ENCODE measurements around the gene ETV5. TPM values are rescaled to one million over a fixed set of nuclear protein-coding genes. Genes with fewer than 3 reads are reported as not detected.

The ETV5 gene
- polyA plus RNA-seq, 4 donors = 23.5 to 33.5 (median 29.2) TPM

DNA sequence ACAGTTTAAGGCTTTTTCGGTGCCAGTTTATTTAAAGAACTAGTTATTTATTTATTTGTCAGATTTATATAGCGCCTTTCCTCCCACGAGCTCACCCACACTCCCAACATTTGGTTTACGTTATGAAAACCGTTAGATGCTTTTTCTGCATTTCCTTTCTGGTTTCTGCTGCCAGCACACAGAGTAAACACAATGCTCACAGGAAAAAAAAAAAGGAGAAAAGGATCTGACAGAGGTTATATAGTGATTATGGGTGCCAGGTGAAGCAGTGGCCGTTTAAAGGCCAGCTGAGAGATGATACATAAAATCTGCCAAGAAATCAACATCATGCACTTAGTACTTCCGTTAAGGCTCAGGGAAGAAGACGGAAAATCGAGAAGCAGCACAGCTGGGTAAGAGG is 37.9 kb downstream of the ETV5 start:
- no peak for DNase-seq (ENCODE audit: low read depth in 4 of 4, low spot score in 2 of 4)

DNA sequence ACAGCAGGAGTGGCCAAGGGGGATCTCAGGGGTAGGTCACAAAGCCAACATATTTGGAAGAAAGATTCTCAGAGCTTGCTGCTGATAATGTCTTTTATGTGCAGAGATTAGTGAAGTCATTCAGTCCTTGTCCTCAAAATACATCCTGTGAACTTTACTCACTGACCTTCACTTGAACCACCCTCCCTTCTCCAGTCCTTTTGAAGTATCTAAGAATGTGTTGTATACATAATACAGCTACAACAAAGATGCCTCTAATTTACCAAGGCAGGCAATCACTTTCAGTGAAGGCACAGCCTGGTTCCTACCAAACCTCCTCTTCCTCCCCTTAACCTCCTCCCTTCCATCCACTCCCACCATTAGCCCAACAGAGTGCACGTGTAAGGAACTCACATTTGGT is 38.3 kb downstream of the ETV5 start:
- no peak for DNase-seq (ENCODE audit: low read depth in 4 of 4, low spot score in 2 of 4)

DNA sequence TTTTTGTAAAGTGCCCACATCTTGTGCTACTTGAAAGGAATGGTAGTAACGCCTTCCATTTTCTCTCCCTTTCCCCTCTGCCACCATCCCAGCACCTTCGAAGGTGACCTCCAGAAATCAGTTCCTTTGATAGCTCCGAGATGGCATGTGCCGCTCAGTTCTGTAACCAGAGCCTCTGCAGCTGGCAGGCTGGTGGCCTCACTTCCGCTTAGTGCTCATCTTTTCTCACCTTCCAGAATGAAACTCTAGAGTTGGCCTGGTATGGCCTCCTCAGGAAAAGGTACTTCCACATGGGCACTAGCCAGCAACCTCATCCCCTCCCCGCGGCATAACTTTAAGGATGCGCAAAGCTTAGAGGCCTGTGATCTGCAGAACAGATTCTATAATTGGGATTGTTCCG is 38.8 kb downstream of the ETV5 start:
- no peak for DNase-seq (ENCODE audit: low read depth in 4 of 4, low spot score in 2 of 4)

DNA sequence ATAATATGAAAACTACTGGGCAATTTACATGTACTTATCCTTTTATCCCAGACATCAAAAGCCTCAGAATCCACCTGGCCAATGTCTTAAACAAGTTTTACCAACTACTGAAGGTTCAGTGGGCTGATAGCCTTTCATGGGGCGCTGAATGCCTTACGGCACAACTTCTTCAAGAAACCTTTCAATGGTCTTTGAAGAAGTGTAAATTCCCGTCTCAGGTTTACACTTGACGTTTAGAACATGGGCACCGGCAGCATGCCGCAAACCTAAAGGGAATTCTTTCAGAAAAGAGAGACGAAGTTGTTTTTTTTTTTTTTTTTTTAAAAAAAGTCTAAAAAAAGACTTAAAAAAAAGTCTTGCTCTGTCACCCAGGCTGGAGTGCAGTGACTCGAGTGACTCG is 39.7 kb downstream of the ETV5 start:
- DNase-seq (ENCODE audit: low read depth in 4 of 4, low spot score in 2 of 4) = no peak

DNA sequence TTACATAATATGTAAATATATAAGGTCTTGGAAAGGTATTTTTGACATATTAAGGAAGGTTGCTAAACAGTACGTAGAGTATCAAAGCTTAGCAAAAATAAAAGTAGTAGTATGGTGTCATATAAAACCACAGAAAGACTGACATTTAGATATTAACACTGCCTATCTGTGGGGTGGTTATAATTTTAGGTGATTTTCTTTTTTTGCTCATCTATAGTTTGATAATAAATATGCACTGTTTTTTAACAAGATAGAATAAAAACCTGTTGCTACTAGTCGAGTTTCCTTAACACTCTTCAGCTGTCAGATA is 40.7 kb downstream of the ETV5 start:
- no peak for DNase-seq (ENCODE audit: low read depth in 4 of 4, low spot score in 2 of 4)

DNA sequence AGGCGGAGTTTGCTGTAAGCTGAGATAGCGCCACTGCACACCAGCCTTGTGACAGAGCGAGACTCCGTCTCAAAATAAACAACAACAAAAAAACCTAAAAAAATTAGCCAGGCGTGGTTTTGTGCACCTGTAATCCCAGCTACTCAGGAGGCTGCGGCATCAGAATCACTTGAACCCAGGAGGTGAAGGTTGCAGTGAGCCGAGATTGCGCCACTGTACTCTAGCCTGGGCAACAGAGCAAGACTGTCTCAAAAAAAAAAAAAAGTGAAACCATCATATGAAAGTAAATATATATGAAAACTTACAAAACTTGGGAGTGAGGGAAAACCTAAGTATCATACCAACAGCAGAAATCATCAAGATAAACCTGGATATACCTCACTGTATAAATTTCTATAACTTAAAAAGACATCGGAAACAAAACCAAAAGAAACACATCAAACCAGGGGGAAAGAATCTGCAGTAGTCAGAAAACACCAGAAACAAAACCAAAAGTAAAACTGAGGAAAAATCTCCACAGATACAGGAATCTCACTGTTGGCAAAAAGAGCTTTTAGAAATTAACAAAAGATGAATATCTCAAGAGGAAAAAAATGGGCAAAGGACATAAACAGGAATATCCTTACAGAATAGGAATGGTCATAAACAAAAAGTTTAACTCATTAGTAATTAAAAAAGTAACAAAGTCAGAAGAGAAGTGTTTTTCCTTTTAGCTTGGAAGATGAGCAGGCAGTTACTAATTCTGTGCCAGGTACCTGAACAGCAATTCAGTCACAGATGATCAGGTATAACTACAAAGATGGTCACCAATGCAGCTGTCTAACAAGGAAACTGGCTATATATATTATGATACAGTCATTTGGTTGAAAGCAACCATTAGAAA is 41.3 kb downstream of the ETV5 start:
- DNase-seq (ENCODE audit: low read depth in 4 of 4, low spot score in 2 of 4) = no peak

DNA sequence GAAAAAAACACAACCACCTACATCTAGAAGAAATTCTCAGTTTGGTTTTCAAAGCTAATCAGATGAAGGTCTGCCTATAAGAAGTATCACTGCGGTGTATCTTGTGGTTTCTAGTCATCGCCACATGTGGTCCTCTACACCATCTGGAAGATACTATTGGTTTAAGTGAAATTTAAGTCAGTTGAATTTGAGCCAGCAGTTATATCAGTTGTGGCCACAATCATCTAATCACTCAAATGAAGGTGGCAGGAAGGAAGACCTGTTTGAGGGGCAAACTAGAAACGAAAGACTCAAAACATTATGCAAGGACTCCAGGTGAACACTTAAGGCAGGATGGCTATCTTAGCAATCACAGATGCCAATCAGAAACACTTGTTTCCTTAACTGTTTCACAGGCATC is 48.7 kb downstream of the ETV5 start:
- DNase-seq (ENCODE audit: low read depth in 4 of 4, low spot score in 2 of 4) = no peak

DNA sequence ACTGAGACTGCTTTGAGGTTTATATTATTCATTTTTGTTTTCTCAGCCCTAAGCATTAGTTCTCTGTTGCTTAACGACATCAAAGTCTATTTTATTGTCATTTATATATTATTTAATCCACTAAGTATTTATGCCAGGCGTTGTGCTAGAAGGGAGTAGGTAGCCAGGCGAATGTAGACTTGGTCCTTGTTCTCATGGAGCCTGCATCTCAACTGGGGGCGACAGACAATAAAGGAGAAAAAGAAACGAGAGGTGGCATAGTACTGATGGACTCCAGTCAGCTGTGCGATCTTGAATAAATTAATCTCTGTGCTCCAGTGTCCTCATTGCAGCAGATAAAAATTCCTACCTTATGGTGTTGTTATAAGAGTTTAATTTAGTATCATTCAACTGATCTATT is 49.7 kb downstream of the ETV5 start:
- DNase-seq (ENCODE audit: low read depth in 4 of 4, low spot score in 2 of 4) = no peak

DNA sequence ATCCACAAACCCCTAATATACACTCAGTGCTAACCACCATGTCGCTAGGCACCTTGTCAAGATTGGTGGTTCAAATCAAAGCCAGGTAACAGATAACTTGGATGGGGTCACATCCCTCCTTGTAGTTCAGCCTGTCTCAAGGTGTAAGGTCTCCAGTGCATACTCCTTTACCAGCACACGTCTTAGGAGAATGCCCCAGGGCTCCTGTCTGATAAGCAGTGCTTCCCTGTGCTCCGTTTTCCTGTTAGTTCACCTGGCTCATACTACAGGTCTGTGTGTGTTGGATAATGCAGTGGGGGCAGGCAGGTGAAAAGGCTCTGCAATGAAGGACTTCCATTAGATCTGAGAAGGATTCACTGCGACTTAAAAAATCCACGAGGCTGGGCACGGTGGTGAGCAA is 50.7 kb downstream of the ETV5 start:
- no peak for DNase-seq (ENCODE audit: low read depth in 4 of 4, low spot score in 2 of 4)

DNA sequence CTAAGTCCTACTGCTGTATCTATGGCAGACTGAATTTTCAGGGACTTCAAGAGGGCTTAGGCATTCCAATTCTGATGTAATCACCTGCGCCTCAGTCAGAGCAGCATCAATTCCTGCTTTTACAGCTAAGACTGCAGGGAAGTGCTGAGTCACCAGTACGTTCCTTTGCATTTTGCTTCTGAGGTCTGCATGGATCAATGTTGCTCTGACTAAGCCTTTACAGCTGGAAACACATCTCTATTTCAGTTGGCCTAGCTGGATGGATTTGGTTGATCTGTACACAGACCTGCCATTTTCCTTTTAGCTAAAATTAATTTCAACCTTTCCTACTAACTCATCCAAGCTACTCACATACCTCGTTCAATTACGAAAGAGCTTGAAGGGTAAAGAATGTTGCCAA is 51.3 kb downstream of the ETV5 start:
- DNase-seq (ENCODE audit: low read depth in 4 of 4, low spot score in 2 of 4) = no peak

DNA sequence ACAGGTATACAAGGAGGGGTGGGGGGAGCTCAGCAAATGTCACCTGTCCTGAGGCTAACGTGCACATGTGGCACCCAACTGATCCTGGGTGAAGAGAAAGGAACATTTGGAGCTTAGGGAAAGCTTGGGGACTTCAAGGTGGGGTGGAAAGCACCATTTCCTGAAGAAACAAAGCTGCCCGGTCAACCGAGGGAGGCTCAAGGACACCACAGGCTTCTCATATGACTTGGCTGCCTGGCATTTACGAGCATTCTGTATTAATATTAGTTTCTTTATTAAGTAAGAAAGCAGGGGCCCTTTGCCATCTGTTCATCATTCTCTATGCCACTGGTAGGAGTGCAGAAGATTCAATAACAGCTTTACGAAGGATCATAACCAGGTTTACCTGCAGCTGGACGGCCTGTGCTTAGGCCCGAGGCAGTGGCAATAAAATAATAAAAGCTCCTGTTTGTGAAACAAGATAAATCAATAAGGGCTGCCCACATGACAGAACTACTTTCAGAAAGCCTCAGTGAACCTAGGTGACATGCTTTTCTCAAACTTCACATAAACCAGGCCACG is 54.0 kb downstream of the ETV5 start:
- no peak for DNase-seq (ENCODE audit: low read depth in 4 of 4, low spot score in 2 of 4)

DNA sequence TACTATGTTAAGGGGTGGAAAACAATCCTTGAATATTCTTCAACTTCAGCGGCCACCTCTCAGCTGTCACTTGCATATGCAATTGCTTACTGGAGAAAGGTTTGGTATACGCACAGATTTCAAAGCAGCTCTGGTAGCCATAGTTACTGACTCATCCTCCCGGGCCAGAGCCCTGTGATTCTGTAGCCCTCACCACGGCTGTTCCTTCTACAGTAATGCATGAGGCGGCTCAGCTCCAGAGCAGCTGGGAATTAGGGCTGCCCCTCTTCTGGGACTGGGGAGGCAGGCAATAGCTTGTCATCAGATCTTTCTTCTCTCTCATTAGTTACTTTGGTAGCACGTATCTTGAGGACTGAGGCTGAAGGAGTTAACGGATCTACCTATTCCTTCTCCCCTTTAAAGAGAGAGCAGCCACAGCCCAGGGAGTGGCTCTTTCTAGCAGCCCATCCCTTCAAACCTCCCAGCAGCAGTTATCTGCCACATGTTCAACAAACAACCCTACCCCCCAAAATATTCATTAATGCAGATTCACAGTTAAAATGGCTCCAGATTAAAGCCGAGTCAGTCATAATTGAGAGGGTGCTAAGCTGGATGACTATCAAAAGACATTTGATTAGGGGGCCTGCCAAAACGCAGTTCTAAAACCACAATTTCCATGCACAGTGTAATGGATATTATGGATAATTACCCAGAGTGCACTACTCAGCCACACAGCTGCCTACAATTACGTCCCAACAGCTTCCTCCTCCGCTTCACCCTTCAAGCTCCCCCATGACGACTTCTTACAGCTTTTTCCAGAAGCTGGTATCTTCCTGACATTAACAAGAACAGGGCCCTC is 54.7 kb downstream of the ETV5 start:
- no peak for DNase-seq (ENCODE audit: low read depth in 4 of 4, low spot score in 2 of 4)

DNA sequence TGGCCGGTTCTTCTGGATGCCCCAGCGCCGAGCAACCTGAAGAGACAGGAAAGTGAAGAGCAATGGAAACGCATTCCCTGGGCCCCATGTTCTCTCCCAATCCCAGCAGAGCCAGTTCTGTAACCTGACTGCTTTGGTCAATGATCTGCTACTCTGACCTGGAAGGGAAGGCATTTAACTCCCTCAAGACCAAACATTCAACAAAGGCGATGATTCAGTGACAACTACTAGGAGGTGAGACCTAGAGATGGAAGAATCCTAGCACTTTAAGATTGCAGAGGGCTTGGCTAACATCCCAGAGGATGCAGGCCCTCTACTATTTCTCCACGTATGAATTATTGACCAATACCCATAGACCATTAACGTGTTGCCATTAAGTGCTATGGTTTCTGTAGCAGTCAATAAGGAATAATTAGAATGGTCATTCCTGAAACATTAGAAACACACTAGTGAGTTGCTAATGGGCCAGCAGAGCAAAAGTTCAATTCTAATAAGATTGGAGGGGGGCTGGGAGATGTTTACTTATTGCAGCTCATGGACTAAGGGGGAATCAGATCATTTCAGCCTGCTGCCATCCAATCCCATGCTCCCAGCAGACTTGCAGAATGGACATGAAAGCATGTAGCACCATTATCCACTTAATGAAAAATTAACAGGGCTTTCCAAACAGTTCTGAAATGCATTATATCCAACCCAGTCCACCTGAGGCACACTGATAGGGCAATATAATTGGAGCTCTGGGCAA is 56.6 kb downstream of the ETV5 start:
- DNase-seq (ENCODE audit: low read depth in 4 of 4, low spot score in 2 of 4) = no peak

DNA sequence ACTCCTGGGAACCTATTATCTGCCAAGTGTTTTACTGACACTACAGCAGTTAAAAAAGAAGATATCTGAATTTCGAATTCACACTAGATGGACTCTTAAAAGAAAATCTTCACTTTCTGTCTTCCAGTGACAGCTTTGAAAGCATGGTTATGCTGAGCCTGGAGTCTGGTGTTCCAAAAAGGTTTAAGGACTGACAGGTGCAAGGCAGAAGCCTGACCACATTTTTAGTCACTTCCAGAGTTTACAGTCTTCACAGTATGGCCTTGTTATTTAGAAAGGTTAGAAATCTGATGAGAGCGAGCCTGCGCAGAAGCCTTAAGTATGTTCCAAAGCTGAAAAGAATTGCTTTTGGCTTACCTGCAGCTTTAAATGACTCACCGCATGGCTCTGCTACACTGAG is 59.9 kb downstream of the ETV5 start:
- DNase-seq (ENCODE audit: low read depth in 4 of 4, low spot score in 2 of 4) = no peak

DNA sequence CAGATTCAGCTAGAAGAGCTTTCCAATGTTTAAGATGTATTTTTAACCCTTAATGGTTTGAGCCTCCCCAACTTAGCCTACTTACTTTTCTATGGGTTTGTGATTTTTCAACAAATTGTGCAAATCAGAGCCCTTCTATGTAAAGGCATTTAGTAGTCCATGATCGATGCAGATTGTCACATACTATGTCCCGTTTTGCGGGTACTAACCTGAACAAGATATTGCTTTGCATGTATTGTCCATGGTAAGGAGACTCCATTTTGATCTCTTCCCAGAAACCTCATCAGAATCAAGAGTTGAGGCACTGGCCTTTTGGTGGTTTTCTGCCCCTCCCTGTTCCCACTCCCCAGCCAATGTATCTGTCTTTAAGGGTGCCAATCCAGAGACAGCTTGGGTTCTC is 60.8 kb downstream of the ETV5 start:
- no peak for DNase-seq (ENCODE audit: low read depth in 4 of 4, low spot score in 2 of 4)

DNA sequence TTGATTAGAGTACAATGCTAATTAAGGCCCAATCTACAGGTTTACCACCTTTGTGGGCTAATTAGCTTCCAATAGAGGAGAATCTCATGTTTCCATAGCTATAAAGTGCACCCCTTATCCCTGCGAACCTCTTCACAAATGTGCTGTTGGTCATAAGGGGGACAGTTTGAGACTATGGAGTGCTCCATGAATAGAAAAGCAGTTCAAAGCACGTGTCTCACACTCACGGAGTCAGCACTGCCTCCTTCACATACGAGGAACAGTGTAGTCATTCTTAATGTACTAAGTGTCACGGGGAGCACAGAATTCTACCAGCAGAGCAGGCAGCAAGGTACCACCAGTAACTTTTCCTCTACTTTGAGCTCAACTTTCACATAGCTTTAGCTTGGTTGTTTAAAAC is 62.1 kb downstream of the ETV5 start:
- DNase-seq (ENCODE audit: low read depth in 4 of 4, low spot score in 2 of 4) = no peak

DNA sequence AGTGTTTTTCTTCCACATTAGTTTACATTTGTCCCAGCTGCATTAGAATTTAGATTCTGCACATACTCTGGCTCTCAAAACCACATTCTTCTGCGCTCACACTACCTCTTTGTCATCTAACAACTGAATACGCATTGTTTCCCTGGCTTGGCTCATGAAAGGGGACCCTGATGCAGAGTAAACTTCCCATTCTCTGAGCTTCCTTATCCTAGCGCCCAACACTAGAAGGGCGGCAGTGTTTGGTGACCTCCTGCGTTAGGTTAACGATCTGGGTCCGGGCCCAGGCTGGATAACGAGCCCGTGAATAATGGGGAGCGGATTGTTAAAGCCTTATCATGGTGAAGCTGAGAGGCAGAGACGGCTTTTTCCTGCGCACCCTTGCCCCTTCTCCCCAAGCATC is 63.9 kb downstream of the ETV5 start:
- DNase-seq (ENCODE audit: low read depth in 4 of 4, low spot score in 2 of 4) = no peak

DNA sequence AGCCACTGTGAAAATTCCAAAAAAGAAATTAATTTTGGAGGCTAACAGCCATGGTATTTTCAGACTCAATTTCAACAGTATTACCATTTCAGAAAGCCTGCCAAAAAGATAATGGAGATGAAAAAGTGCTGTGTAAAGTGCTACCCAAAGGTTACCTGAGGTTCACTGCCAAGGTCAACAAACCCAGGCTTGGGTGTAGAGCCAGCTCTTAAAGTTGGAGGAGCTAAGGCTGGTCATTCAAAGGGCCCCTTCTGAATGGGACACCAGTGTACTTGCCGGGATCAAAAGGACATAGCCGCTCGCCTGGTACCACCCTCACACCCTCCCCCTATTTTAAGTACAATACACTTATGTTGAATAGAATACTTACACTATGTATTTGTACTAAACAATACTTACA is 64.5 kb downstream of the ETV5 start:
- no peak for DNase-seq (ENCODE audit: low read depth in 4 of 4, low spot score in 2 of 4)

DNA sequence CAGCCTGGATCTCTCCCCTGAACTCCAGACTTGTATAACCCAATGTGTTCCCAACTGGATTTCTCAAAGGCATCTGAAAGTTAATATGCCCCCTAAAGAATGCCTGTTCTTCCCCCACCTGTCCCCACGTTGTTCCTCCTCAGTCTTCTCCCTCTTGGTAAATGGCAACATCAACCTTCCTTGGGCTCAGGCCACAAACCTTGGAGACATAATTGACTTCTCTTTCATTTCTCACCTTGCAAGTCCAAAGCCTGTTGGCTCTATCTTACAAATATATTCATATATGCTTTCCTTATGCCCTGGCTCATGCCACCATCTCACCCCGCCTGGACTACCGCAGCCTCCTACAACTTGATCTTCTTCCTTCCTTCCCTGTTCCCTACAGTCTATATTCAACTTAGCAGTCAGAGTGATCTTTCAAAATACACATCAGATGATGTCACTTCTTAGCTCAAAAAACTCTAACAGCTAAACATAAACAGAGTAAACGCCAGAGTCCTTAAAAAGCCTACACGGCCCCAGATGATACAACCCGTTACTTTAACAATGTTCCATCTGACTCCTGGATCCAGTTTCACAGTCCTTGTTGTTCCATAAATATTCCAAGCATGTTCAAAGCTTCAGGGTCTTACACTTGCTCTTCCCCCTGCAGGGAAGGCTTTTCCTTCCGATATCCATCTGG is 66.2 kb downstream of the ETV5 start:
- DNase-seq (ENCODE audit: low read depth in 4 of 4, low spot score in 2 of 4) = no peak

DNA sequence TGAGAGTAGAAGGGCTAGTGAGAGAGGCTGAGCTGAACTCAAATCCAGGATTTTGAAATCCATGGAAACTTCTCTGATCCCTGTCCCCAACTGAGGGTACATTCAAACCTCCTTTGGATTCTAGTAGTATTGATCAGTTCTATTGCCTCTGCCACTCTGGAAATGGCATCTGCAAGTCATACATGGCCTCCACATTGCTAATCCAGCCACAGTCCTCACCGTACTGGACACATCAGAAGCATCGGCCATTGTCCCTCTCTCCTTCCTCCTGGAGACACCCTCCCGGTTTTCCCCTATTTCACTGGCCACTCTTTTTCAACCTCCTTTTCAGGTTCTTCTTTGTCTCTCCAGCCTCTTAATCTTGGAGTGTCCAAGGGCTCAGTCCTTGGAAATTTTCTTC is 66.9 kb downstream of the ETV5 start:
- DNase-seq (ENCODE audit: low read depth in 4 of 4, low spot score in 2 of 4) = no peak

DNA sequence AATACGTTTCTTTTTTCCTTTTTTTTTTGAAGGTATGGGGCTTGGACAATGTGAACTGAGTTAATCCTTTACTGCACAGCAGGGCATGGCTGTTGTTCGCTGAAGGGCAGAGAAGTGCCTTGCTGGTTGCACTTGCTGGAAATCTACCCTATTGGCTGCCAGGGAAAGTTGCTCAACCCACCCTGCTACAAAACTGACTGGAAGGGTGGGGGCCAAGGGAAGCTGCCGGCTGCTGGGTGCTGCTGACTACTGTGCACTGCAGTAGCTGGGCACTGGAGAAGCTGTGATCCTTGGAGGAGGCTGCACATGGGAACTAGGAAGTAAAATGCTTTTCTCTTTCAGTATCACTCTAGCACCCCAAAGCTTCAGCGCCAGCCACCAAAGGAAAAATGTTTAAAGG is 70.5 kb downstream of the ETV5 start:
- DNase-seq (ENCODE audit: low read depth in 4 of 4, low spot score in 2 of 4) = no peak
